HepG2 (cell line): ENCODE data around the gene ANAPC2. TPM values are rescaled to one million over a fixed set of nuclear protein-coding genes. Genes with fewer than 3 reads are reported as not detected.

Source experiments
- ATAC-seq: fragments of 200-7000 bp; cut with Tn5 transposase; 3 replicates; pipeline ENCODE4 v1.9.1; 2020; ENCODE audit warnings: mild to moderate bottlenecking, moderate library complexity
- BruUV-seq: library from RNA; stranded (reverse); fragments of 400-500 nt; replicated peaks from 2 replicates; lab custom pipeline; 2021; lab: Mats Ljungman, UMichigan
- CTCF ChIA-PET: fragments of 300-600 bp; formaldehyde crosslinking; extraction: SDS; loops from one replicate; lab custom pipeline; 2021; ENCODE audit warnings: low total read pairs, inconsistent platforms, low intra/inter-chr PET ratio; lab: Yijun Ruan, JAX
- POLR2A ChIA-PET: fragments of 350-600 bp; sonication (Branson Sonifier 250); formaldehyde crosslinking; loops from one replicate; lab custom pipeline; 2020; ENCODE audit warnings: antibody characterized with exemption, inconsistent platforms; lab: Yijun Ruan, JAX
- DNase-seq: peaks from one replicate; pipeline ENCODE4 v3.0.0-alpha.2; 2015; ENCODE audit warnings: low spot score
- FAIRE-seq: peaks from 3 replicates; lab custom pipeline; 2011; peaks lifted over from hg19 to GRCh38; lab: Jason Lieb, UNC
- H2AFZ ChIP-seq: one replicate; pipeline ENCODE4 v1.6.1; 2011; ENCODE audit warnings: low read length, inconsistent platforms
- H3K27ac ChIP-seq: fragments of 300-600 bp; 3 replicates; pipeline ENCODE4 v1.8.0; 2011; ENCODE audit warnings: mixed run types, mild to moderate bottlenecking, mixed read lengths, low read length, inconsistent platforms; ENCODE audit not compliant: insufficient read depth; ENCODE audit errors: extremely low read length
- H3K27me3 ChIP-seq, 2 experiments: fragments of 200-600 bp in 1 of 2; 2 replicates in 1 of 2; 3 replicates in 1 of 2; pipeline versions ENCODE4 v1.6.0 to v1.8.0; 2011; ENCODE audit warnings: low read length in 2 of 2, mild to moderate bottlenecking in 2 of 2, moderate library complexity in 2 of 2, inconsistent platforms in 1 of 2; ENCODE audit not compliant: insufficient read depth in 2 of 2, control insufficient read depth in 1 of 2
- H3K36me3 ChIP-seq, 2 experiments: fragments of 200-600 bp in 1 of 2; replicated peaks in 1 of 2; 2 replicates in 1 of 2; 3 replicates in 1 of 2; pipeline versions ENCODE4 v1.5.1 to v1.8.0; 2011; ENCODE audit warnings: low read length in 2 of 2, inconsistent platforms in 1 of 2; ENCODE audit not compliant: insufficient read depth in 2 of 2, control insufficient read depth in 1 of 2
- H3K4me1 ChIP-seq: 2 replicates; pipeline ENCODE4 v1.5.1; 2012; ENCODE audit warnings: low read length, inconsistent platforms; ENCODE audit not compliant: insufficient read depth
- H3K4me2 ChIP-seq: 2 replicates; pipeline ENCODE4 v1.6.0; 2011; ENCODE audit warnings: low read depth, low read length, inconsistent platforms
- H3K4me3 ChIP-seq, 3 experiments: fragments of 200-600 bp in 1 of 3; sonication (generic), shearing (Covaris generic) in 1 of 3; replicated peaks in 1 of 3; 2 replicates each; pipeline ENCODE4 v1.5.1; 2011 to 2016; ENCODE audit warnings: low read length in 3 of 3, inconsistent platforms in 2 of 3, low read depth in 2 of 3, mild to moderate bottlenecking in 2 of 3, control low read depth in 1 of 3, mixed read lengths in 1 of 3; ENCODE audit not compliant: insufficient read depth in 1 of 3
- H3K79me2 ChIP-seq: one replicate; pipeline ENCODE4 v1.6.1; 2011; ENCODE audit warnings: low read length, inconsistent platforms; ENCODE audit not compliant: insufficient read depth
- H3K9ac ChIP-seq: 2 replicates; pipeline ENCODE4 v1.6.0; 2011; ENCODE audit warnings: mild to moderate bottlenecking, low read depth, low read length, inconsistent platforms; ENCODE audit not compliant: insufficient read depth
- H3K9me3 ChIP-seq: 2 replicates; pipeline ENCODE4 v1.5.1; 2012; ENCODE audit warnings: mild to moderate bottlenecking, low read length
- H4K20me1 ChIP-seq: 2 replicates; pipeline ENCODE4 v1.6.0; 2011; ENCODE audit warnings: inconsistent platforms, mild to moderate bottlenecking, low read length, moderate library complexity; ENCODE audit not compliant: insufficient read depth
- ATF1 ChIP-seq: IDR thresholded peaks from 2 replicates; pipeline ENCODE4 v1.6.1; 2016; ENCODE audit warnings: mild to moderate bottlenecking, control low read depth
- BCL6 ChIP-seq: IDR thresholded peaks from 2 replicates; pipeline ENCODE4 v1.6.1; 2016; ENCODE audit warnings: missing genetic modification reagents, missing compliant biosample characterization
- CC2D1A ChIP-seq: sonication (generic); formaldehyde crosslinking; IDR thresholded peaks from 2 replicates; pipeline ENCODE4 v1.8.1; 2023; ENCODE audit warnings: mild to moderate bottlenecking, missing genetic modification reagents
- CENPX ChIP-seq: sonication (generic); formaldehyde crosslinking; IDR thresholded peaks from 2 replicates; pipeline ENCODE4 v1.9.0; 2021; ENCODE audit warnings: mild to moderate bottlenecking, missing genetic modification reagents, moderate library complexity
- HCFC1 ChIP-seq: fragments of 150-350 bp; IDR thresholded peaks from 2 replicates; pipeline ENCODE4 v1.6.1; 2014; ENCODE audit warnings: low read depth, low read length
- KMT2A ChIP-seq: sonication (generic); formaldehyde crosslinking; IDR thresholded peaks from 2 replicates; pipeline ENCODE4 v1.4.0; 2020; ENCODE audit warnings: missing genetic modification reagents
- MEIS1 ChIP-seq: sonication (generic); formaldehyde crosslinking; IDR thresholded peaks from 2 replicates; pipeline ENCODE4 v1.9.0; 2021; ENCODE audit warnings: mild to moderate bottlenecking, missing genetic modification reagents, moderate library complexity, borderline replicate concordance
- MZF1 ChIP-seq: sonication (generic); formaldehyde crosslinking; IDR thresholded peaks from 2 replicates; pipeline ENCODE4 v1.8.1; 2023; ENCODE audit warnings: mild to moderate bottlenecking, missing genetic modification reagents, borderline replicate concordance
- RORA ChIP-seq: sonication (generic); formaldehyde crosslinking; IDR thresholded peaks from 2 replicates; pipeline ENCODE4 v1.5.0; 2020; ENCODE audit warnings: mild to moderate bottlenecking, missing genetic modification reagents, moderate library complexity
- SAP130 ChIP-seq: IDR thresholded peaks from 2 replicates; pipeline ENCODE4 v1.6.1; 2016; ENCODE audit warnings: low read depth
- SOX6 ChIP-seq, 2 experiments: fragments of 450-650 bp in 1 of 2; sonication (generic) in 1 of 2; formaldehyde crosslinking in 1 of 2; IDR thresholded peaks; 2 replicates each; pipeline versions ENCODE4 v1.4.0 to v1.6.1; 2017 to 2020; ENCODE audit warnings: antibody characterized with exemption in 1 of 2, mild to moderate bottlenecking in 1 of 2, missing genetic modification reagents in 1 of 2
- YEATS4 ChIP-seq: sonication (generic); formaldehyde crosslinking; IDR thresholded peaks from 2 replicates; pipeline ENCODE4 v1.4.0; 2020; ENCODE audit warnings: missing genetic modification reagents, borderline replicate concordance
- ZNF331 ChIP-seq: sonication (generic); formaldehyde crosslinking; IDR thresholded peaks from 2 replicates; pipeline ENCODE4 v1.4.0; 2020; ENCODE audit warnings: missing genetic modification reagents
- ZNF605 ChIP-seq: sonication (generic); formaldehyde crosslinking; IDR thresholded peaks from 2 replicates; pipeline ENCODE4 v1.8.0; 2022; ENCODE audit warnings: mild to moderate bottlenecking, missing genetic modification reagents
- ZSCAN30 ChIP-seq: sonication (generic); formaldehyde crosslinking; IDR thresholded peaks from 2 replicates; pipeline ENCODE4 v1.5.0; 2020; ENCODE audit warnings: mild to moderate bottlenecking, missing genetic modification reagents
- WGBS: methylation state at CpG from one replicate; pipeline ENCODE4 v1.1.6; 2017; ENCODE audit warnings: low lambda C conversion rate; 5-methylcytosine and 5-hydroxymethylcytosine counted together
- in situ Hi-C: cut with HindIII; loops from 2 replicates; pipeline ENCODE4 v1.10.0; 2017; ENCODE audit warnings: low pct_unique_long_range_greater_than_20kb; ENCODE audit not compliant: extremely low pct_ligation_motif_present
- intact Hi-C: fragments of 100-400 bp; cut with micrococcal nuclease; formaldehyde crosslinking; loops from one replicate; pipeline ENCODE4 v1.10.0; 2022; ENCODE audit not compliant: unreplicated experiment
- polyA plus RNA-seq, 8 experiments: library from polyadenylated mRNA; depleted of rRNA in 3 of 8; stranded (reverse) in 7 of 8; unstranded in 1 of 8; fragments of >200 nt; fragmentation: Illumina TruSeq in 4 of 8; extraction: Trizol in 4 of 8; gene quantifications; 2 replicates each; pipeline versions ENCODE4 v1.2.1 to v1.2.3, GENCODE V29; 2011 to 2016; ENCODE audit warnings: low read depth in 4 of 8, missing spikeins in 1 of 8, mixed read lengths in 1 of 8; ENCODE audit not compliant: insufficient read depth in 1 of 8
- total RNA-seq, 5 experiments: library from RNA; depleted of rRNA; stranded (reverse); fragments of >200 nt; fragmentation: Illumina TruSeq; extraction: Trizol; gene quantifications; 2 replicates each; pipeline ENCODE4 v1.2.3, GENCODE V29; 2016; ENCODE audit warnings: low read depth in 1 of 5
- TF ChIP-seq, protein P1 (sequence below): sonication (generic); formaldehyde crosslinking; IDR thresholded peaks from 2 replicates; pipeline ENCODE4 v1.4.0; 2020; ENCODE audit warnings: missing genetic modification reagents

The ANAPC2 gene
- total and polyA plus RNA-seq, 2 of the 13 experiments (the other 11 are each of a cell fraction or from before 2014, with no cell fraction given) = 12.3 to 15.4 TPM

DNA sequence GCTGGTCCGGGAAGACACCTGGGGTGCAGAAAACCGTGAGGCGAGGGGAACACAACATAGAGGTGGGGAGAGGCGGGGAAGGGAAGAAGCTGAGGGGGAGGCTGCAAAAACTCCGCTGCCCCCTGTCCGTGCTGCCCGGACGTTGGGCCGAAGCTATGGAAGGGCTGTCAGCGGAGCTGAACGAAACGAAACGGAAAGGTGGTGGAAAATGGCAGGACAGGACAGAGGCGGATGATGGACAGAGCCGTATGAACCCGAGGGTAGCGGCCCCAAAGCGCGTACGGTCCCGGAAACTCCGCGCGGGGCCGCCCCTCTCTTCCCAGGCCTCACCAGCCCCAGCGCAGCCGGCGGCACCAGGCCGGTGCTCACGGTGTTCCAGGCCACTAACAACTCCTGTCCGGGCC is 272 bp downstream of the ANAPC2 start (continued):
- TF ChIP-seq MZF1 (CRISPR knock-in tag) = no peak

DNA sequence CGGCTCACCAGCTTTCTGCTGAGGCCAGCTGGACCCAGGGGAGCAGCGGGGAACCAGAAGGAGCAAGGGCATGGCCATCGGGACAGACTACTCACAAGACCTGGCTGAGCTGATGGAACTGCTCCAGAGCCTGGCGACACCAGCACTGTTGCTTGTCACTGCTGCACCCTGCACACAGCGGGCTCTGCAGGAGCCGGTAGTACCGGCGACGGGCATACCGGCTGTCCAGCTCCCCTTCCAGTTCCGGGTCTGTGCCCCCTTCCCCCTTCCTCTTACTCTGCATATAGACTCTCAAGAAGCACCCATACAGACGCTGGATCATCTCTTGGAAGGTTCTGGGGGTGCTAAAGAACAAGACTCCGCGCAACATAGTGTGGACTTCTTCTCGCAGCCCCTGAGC is 974 bp downstream of the ANAPC2 start:
- intact Hi-C loops (no loop called here), in situ Hi-C loops (loop anchor here (5.0 kb wide), 1 partner anchor 40 kb away; the partner anchor contains the start of genes CYSRT1 and RNF224)
- BruUV-seq = no TSS peak
- Histone ChIP-seq H3K27ac (no peak overlapping the region), H3K79me2 (peaks cover 26% of the 10 kb centered on the region), H3K4me1 (peaks cover 28% of the 10 kb centered on the region), H3K27me3 (no peaks in the 10 kb centered on the region), H3K36me3 (peaks cover 26 to 41% of the 10 kb centered on the region in 2 experiments; a peak in 3 of 5 replicates), H2AFZ (no peak overlapping the region), H3K9ac (peak overlapping the region; percentile 87), H3K9me3 (no peaks in the 10 kb centered on the region), H3K4me2 (peak overlapping the region; percentile 90), H4K20me1 (no peaks in the 10 kb centered on the region), H3K4me3 (peak overlapping the region; percentile 84 to 99 (median 97))
- TF ChIP-seq ATF1 = no peak
- no peak for TF ChIP-seq KMT2A (CRISPR knock-in tag)
- TF ChIP-seq, protein P1, sequence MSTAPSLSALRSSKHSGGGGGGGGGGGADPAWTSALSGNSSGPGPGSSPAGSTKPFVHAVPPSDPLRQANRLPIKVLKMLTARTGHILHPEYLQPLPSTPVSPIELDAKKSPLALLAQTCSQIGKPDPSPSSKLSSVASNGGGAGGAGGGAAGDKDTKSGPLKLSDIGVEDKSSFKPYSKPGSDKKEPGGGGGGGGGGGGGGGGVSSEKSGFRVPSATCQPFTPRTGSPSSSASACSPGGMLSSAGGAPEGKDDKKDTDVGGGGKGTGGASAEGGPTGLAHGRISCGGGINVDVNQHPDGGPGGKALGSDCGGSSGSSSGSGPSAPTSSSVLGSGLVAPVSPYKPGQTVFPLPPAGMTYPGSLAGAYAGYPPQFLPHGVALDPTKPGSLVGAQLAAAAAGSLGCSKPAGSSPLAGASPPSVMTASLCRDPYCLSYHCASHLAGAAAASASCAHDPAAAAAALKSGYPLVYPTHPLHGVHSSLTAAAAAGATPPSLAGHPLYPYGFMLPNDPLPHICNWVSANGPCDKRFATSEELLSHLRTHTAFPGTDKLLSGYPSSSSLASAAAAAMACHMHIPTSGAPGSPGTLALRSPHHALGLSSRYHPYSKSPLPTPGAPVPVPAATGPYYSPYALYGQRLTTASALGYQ (CRISPR knock-in tag) = no peak
- no peak for TF ChIP-seq YEATS4
- no peak for TF ChIP-seq CC2D1A (CRISPR knock-in tag)
- TF ChIP-seq MEIS1 (CRISPR knock-in tag) = no peak
- TF ChIP-seq ZNF331 (CRISPR knock-in tag) = no peak
- no peak for TF ChIP-seq BCL6 (CRISPR knock-in tag)
- no peak for TF ChIP-seq SAP130
- TF ChIP-seq ZSCAN30 (CRISPR knock-in tag) = no peak
- no peak for TF ChIP-seq SOX6 (IDR thresholded peaks at IDR 0.05)
- no peak for TF ChIP-seq SOX6 (CRISPR knock-in tag; IDR thresholded peaks at IDR 0.05)
- no peak for TF ChIP-seq RORA (CRISPR knock-in tag)
- no peak for TF ChIP-seq ZNF605 (CRISPR knock-in tag)
- TF ChIP-seq CENPX (CRISPR knock-in tag) = no peak
- TF ChIP-seq HCFC1 = no peak
- ChIA-PET POLR2A (interaction anchor here (2.1 to 3.8 kb wide), 4 partner anchors 11 to 57 kb away, joined by 12 to 52 read pairs (median 36); partner anchors contain the start of gene TPRN), CTCF (interaction anchor here (2.6 kb wide), 1 partner anchor 48 kb away, joined by 19 read pairs; no protein-coding TSS in a partner anchor)
- WGBS = 65% methylated on average over 11 of the region's 15 CpGs
- no peak for ATAC-seq
- no peak for FAIRE-seq
- DNase-seq = no peak
